Activated effector memory CD4-positive, alpha-beta T cell treated with Interleukin-2 at 50 U/mL for 16 hours (primary cell): ENCODE results near the gene PLS3.

ENCODE experiments used
- DNase-seq: peaks from one replicate; pipeline ENCODE4 v3.0.0-alpha.2; 2020

The PLS3 gene

DNA sequence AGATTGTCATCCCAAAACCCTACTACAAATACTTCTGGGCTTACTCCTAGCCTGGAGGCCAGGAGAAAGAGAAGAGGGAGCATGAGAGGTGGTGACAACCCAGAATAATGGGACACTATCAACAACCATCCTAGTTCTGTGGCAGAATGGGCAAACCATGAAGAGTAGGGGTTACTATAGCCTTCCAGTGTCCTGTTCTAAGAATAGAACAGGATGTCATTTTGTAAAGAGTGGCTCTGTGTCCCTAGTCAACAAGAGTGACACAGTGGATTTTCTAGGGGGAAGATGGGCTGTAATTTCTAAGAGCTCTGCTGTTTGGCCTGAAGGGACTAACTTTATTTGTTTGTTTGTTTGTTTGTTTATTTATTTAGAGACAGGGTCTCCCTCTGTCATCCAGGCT is 136.0 kb downstream of the PLS3 start:
- DNase-seq, result no peak

DNA sequence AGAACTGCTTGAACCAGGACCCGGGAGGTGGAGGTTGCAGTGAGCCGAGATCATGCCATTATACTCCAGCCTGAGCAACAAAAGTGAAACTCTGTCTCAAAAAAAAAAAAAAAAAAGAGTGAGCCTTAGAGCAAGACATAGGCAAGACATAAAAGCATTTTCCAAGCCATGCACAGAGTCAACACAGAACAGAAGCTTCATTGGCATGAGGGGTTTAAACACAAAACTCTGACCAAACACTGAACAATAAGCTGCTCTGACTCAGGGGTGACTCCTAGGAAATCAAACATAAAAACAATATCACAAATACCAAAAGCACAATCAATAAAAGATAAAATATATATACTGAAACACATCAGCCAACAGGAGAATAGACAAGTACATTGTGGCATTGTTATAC is 136.8 kb downstream of the PLS3 start:
- no peak for DNase-seq
